Activated gamma-delta T cell treated with anti-CD3 and anti-CD28 coated beads, Interleukin-2, amount 50 U/mL, for 16 hours (primary cell): ENCODE measurements around the gene COQ8B.
"Not testable (repeated sequence)": the region's sequence is repeated elsewhere in the genome, so short reads cannot be mapped to it uniquely, and the experiment has no call there.

Source experiments
- DNase-seq: peaks from one replicate; pipeline ENCODE4 v3.0.0-alpha.2; 2020; ENCODE audit warnings: low read depth

The COQ8B gene

DNA sequence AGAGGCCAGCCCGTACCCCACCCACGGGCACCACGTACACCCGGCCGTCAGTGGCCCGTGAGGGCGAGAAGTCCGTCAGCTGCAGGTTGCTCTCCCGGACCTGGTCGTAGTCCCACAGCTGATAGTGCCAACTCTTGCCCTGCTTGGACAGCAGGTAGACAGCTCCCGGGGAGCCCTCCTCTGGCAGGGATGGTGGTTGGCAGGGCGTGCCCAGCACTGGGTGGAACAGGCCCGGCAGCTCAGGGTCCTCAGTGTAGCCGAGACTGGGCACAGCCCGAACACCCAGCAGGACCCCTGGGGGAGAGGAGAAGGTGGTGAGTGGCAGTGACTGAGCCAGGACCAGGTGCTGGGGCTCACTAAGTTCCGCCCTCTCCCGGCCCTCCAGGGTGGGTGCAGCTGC lies 25.8 kb upstream of the COQ8B start:
- no peak for DNase-seq

DNA sequence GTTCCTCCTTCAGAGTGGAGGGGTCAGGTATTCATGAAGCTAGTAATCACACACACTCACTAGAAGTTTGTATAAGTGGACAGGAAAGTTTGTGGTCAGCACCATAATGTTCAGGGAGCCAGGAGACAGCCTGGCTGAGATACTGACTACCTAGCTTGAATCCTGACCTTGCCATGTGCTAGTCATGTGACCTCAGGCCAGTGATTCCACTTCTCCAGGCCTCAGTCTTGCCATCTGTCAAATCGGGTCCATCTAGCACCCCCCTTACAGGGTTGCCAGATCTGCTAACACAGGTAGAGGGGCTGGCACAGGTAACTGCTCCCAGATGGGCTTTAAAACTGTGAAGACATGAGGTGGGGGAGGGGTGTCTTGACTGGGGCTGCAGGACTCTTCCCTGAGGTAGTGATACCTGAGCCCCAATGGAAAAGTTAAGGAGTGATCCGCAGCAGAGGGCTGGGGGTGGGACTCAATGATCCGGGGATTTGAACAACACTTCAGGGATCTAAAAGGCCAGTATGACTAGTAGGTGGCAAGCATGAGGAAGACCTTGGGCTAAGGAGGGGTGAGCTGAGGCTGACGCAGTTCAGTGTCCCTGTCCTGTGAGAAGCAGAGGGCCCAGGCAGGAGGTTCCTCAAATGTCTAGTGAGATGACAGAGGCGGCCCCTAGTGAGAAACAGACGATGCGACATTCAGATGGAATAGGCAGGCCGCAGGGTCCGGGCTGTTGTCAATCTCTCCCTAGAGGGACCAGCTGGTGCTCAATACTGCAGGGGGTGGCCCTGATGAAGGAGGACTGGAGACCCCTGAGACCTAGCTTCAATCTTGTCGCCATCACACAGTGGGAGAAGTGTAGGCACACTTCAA lies 25.1 kb upstream of the COQ8B start:
- no peak for DNase-seq

DNA sequence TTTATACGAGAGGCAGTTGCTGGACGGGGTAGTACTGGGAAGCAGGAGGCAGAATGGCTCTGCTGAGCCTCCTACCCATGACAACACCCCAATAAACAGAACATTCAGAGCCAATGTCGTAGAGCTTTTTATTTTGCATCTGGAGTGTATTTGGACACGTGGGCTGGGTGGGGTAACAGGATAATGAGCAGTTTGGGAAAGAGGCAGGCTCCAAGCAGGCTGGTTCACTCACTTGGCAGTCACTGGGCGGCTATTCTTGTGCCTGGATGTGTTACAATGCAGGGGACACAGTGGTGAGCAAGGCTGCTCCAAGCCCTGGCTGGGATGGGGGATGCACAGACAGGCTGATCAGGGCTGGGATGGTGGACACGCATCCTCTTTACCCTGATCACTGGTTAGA lies 24.1 kb upstream of the COQ8B start:
- DNase-seq = no peak

DNA sequence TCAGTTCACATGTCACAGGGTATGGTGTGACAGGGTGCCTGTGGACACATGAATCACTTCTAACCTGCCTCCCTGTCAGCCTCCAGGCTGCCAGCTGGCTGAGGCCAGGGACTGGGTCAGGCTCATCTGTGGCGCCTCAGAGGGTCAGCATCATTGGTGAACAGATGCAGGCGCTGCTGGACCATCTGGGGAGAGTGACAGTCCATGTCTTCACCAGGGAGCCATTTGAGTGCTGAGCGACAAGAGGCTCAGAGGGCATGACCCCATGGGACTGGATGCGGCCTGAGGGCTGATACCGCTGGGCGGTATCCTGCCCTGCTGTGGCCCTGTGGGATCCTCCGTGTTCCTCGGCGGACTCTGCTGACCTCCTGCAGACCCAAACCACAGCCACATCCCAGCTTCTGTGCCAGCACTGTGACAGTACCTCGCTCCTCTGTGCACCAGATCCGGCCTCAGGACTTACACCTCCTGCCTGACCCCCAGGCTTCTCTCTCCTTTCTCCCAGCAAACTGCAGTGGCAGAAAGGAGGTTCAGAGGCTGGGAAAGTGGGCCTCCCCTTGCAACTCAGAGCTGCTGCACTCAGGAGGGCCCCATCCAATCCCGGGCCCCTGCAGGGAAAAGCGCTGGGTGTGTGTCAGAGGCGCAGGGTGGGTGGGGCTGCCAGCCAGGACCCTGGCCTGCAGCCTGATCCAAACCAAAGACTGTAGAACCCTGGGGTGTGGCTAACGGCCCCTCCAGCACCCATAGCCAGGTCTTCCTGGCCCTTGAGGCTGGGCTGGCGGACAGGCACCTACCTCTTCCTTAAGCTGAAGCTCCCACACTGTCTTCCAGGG lies 23.4 kb upstream of the COQ8B start:
- no peak for DNase-seq

DNA sequence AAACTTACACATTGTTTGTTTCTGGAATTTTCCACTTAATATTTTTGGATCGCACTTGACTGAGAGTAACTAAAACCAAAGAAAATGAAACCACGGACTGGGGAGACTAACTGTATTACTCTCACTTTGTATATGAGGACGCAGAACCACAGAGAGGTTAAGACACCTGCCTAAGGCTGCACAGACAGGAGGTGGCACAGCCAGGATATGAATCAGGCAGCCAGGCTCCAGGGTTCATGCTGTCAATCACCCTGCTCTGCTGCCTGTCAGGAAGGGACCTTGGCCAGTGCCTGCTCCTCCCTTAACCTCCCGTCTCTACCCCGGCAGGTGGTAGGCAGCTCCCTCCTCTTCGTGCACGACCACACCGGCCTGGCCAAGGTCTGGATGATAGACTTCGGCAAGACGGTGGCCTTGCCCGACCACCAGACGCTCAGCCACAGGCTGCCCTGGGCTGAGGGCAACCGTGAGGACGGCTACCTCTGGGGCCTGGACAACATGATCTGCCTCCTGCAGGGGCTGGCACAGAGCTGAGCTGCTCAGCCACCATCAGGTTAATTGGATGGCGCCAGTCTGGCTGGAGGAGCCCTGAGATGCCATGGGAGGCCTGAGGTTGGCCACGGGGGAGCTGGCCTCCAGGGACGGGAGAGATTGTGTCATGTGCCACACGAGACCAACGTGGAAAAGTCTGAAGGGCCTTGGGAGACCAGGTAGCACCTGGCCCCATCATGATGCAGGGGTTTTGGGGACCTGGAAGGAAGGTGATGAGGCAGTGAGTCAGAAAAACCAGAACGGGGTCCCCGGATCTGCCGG lies 22.5 kb upstream of the COQ8B start:
- no peak for DNase-seq

DNA sequence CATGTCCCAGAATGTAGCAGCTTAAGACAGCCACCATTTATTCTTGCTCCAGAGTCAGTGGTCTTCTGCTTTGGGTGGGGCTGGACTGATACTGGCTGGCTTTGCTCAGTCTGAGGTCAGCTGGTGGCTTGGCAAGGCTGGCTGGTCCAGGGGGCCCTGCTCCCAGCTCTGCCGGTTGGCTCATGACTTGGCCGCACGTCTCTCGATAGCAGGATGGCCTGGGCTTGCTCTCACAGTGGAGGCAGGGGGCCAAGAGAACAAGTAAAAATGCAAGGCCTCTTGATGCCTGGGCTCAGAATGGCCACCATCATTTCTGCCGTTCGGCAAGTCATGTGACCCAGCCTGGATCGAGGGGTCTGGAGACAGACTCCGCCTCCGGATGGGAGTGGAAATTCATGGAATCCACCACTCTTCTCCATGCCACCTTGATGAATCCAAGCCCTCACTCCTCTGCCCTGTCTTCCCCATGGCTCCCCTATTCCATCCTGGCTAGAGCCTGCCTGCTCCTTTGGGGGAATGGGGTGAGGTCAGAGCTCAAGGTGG lies 20.5 kb upstream of the COQ8B start:
- DNase-seq = no peak

DNA sequence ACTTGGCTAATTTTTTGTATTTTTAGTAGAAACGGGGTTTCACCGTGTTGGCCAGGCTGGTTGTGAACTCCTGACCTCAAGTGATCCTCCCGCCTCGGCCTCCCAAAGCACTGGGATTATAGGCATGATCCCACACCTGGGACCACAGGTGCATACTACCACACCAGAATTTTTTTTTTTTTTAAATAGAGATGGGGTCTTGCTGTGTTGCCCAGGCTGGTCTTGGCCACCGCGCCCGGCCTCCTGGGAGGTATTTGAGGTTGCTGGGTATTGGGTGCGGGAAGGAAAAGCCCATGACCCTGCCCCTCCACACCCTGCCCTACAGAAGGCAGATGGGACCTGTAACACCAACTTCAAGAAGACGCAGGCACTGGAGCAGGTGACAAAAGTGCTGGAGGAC lies 20.0 kb upstream of the COQ8B start:
- DNase-seq = no peak

DNA sequence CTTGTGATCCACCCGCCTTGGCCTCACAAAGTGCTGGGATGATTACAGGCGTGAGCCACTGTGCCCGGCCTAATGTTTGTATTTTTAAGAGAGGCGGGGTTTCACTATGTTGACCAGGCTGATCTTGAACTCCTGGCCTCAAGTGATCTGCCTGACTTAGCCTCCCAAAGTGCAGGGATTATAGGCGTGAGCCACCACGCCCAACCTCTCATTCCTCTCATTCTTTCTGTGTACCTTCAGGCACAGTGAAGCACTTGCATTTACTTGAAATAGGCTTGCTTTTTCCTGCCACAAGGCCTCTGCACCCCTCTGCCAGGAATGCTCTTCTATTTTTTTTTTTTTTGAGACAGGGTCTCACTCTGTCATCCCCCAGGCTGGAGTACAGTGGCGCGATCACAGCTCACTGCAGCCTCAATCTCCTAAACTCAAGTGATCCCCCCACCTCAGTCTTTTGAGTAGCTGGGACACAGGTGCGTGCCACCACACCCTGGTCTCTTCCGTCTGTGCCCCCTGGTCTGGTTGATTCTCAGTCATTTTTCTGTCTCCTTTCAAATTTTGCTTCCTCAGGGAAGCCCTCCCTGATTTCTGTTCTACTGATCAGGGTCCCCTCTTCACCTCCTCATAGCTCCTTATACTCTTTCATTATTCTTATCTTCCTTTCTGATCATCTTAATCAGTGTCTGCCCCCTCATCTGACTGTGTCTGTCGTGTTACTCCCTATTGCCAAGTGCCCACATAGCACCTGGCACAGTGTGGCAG lies 18.5 kb upstream of the COQ8B start:
- no peak for DNase-seq

DNA sequence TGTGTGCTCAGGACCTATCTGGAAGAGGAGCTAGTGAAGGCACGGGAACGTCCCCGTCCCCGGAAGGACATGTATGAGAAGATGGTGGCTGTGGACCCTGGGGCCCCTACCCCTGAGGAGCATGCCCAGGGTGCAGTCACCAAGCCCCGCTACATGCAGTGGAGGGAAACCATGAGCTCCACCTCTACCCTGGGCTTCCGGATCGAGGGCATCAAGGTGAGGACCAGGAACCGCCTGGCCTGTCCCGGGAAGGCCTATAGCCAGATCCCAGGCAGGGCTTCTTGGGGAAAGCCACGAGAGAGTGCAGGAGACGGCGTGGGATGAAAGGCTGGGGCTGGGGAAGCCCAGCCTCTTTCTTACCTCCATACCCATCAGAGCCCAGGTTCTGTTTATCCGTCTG lies 16.5 kb upstream of the COQ8B start:
- no peak for DNase-seq

DNA sequence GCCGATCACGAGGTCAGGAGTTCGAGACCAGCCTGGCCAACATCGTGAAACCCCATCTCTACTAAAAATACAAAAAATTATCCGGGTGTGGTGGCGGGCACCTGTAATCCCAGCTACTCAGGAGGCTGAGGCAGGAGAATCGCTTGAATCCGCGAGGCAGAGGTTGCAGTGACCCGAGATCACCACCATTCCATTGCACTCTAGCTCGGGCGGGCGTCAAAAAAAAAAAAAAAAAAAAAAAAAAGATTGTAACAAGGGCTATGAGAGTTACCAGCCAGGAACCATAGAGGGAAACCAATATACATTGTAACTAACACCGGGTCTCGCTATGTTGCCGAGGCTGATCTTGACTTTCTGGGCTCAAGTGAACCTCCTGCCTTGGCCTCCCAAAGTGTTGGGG lies 15.6 kb upstream of the COQ8B start:
- not testable (repeated sequence) for DNase-seq

DNA sequence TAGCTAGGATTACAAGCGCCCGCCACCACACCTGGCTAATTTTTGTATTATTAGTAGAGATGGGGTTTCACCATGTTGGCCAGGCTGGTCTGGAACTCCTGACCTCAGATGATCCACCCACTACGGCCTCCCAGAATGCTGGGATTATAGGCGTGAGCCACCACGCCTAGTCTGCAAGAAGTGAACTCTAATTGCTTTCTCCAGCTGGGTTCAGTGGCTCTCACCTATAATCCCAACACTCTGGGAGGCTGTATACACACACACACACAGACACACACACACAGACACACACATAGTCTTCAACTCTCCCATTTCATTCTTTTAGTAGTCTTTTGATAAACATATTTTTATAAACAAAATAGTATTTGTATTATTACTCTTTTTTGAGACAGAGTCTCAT lies 13.4 kb upstream of the COQ8B start:
- not testable (repeated sequence) for DNase-seq

DNA sequence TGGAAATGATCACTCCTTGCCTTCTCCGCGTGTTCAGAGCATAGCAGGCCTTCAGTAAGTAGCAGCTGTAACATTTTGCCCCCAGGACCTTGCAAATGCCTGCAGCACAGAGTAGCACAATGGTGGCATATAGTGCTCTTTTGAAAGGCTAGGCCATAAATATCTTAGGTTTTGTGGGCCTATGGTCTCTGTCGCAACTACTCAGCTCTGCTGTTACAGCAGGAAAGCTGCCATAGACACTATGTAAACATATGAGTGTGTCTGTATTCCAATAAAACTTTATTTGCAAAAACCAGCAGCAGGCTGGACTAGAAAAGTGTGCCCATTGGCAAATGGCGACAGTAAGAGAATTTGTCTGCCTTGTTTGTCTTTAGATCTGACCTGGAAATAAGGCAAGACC lies 9.6 kb upstream of the COQ8B start:
- no peak for DNase-seq

DNA sequence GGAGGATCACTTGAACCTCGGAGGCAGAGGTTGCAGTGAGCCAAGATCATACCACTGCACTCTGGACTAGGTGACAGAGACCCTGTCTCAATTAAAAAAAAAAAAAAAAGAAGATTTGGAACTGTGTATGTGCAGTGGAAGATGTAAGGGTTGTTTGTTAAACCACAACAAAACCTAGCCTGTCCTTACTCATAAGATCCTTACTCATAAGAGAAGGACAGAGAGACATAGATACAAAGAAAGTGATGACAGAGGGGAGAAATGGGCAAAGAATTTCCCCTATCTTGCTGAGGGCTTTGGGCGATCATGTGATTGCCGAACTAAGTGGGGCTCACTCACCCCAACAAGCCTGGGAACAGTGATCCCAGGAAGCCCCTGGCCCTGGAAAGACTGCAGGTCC lies 8.2 kb upstream of the COQ8B start:
- no peak for DNase-seq

DNA sequence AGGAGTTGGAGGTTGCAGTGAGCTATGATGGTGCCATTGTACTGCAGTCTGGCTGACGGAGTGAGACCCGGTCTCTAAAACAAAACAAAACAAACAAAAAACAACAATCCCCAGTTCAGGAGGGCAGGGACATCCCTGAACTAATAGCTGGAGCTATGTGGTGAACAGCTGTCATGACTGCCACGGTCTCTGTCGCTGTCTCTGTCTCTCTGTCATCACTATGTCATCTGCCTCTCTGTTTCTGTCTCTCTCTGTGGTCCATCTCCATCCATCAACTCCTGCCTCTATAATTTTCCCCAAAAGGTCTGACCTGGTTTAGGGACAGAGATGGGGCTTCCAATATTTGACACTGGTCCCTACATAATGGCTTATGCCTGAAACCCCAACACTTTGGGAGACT lies 7.6 kb upstream of the COQ8B start:
- DNase-seq = no peak

DNA sequence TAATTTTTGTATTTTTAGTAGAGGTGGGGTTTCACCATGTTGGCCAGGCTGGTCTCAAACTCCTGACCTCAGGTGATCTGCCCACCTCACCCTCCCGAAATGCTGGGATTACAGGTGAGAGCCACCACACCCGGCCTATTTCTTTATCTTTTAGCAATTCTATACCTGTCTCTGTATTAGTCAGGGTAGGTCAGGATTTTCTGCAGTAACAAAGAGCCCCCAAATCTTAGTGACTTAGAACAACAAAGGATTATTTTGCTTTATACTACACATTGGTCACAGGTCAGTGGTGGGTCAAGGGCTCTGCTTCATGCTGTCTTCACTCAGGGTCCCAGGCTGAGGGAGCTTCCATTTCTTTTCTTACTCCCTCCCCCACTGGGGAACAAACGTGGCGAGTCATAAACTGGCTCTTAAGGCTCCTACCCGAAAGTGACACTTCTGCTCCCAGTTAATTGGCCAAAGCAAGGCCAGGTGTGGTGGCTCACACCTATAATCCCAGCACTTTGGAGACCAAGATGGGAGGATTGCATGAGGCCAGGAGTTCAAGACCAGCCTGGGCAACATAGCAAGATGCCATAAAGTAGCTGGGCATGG lies 7.1 kb upstream of the COQ8B start:
- no peak for DNase-seq

DNA sequence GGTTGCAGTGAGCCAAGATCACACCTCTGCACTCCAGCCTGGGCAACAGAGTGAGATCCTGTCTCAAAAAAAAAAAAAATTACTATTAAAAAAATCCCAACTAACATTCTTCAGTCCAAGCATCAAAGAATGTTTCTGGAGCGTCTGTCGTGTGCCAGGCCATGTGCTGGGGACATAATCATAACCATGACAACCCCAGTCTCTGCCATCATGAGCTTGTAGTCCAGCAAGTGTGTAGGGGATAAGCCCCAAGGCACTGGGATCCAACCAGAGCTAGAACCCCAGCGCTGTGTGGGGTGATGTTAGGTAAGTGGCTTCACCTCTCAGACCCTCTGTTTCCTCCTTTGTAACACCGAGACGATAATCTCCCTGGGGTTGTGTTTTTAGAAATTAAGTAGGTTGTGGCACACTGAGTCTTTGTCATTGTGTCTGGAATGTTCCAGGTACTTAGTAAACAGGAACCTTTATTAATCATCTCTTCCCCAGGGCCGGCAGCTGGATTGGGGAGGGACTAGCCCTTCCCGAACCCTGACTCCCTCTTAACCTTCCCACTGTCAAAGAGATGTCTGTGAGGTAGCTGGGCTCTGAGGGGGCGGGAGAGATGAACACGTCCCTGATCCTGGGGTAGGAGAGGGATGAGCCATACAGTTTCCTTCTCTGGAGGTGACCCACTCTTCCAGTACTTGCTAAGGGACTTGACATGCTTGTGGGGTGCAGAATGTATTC lies 5.4 kb upstream of the COQ8B start:
- DNase-seq = no peak

DNA sequence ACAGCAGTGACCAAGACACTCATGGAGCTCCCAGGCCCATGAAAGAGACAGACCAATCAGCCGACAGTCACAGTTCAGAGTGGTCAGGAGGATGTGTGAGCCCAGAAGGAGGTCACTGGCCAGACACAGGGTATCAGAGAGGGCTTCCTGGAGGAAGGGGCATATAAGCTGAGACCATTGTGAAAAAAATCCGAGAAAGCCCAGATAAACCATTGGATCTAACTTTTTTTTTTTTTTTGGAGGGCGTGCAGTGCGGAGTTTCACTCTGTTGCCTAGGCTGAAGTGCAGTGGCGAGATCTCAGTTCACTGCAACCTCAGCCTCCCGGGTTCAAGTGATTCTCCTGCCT lies 4.4 kb upstream of the COQ8B start:
- DNase-seq = no peak

DNA sequence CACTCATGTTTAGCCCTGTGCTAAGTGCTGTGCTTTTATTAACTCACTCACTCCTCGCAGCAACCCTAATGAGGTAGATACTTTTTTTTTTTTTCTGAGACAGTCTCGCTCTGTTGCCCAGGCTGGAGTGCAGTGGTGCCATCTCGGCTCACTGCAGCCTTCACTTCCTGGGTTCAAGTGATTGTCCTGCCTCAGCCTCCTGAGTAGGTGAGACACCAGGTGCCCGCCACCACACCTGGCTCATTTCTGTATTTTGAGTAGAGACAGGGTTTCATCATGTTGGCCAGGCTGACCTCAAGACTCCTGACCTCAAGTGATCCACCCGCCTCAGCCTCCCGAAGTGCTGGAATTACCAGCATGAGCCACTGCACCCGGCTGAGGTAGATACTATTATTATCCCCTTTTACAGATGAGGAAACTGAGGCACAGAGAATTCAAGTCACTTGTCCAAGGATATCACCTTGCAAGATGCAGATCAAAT lies 2.8 kb upstream of the COQ8B start:
- DNase-seq = no peak

DNA sequence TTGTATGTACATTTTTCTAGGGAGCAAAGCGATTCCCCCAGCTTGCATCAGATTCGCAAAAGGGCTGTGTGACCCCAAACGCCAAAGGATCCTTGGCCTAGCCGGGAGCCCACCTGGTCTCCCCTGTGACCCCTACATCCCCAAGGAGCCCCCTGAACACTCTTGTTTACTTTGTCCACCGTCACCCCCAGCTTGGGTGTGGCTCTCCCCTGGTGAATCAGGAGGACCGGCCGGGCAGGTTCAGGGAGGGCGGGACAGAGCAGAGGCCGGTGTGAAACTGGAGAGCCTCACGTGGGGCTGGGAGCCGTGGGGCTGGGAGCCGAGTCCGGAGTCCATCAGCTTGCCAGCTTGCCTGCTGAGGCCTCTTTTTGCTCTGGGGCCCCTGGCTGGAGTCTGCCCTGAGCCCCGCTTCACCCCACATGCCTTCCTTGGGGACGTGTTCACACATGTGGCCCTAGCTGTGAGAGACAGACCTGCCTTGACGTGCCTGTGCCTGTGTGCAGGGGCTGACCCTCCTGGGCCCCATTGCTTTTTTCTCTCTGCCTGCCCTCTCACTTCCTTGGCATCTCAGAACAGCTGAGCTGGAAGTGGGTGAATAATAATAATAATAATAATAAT lies 2.2 kb upstream of the COQ8B start:
- no peak for DNase-seq
